DMS114 treated with DMSO at 0.1 percent for 48 hours (cell line): ENCODE measurements around the gene USP3.
"Not testable (repeated sequence)": the region's sequence is repeated elsewhere in the genome, so short reads cannot be mapped to it uniquely, and the experiment has no call there.

Source experiments
- DNase-seq: peaks from one replicate; lab custom pipeline; 2025; ENCODE audit not compliant: unreplicated experiment; lab: John Stamatoyannopoulos, UW

USP3 gene

DNA sequence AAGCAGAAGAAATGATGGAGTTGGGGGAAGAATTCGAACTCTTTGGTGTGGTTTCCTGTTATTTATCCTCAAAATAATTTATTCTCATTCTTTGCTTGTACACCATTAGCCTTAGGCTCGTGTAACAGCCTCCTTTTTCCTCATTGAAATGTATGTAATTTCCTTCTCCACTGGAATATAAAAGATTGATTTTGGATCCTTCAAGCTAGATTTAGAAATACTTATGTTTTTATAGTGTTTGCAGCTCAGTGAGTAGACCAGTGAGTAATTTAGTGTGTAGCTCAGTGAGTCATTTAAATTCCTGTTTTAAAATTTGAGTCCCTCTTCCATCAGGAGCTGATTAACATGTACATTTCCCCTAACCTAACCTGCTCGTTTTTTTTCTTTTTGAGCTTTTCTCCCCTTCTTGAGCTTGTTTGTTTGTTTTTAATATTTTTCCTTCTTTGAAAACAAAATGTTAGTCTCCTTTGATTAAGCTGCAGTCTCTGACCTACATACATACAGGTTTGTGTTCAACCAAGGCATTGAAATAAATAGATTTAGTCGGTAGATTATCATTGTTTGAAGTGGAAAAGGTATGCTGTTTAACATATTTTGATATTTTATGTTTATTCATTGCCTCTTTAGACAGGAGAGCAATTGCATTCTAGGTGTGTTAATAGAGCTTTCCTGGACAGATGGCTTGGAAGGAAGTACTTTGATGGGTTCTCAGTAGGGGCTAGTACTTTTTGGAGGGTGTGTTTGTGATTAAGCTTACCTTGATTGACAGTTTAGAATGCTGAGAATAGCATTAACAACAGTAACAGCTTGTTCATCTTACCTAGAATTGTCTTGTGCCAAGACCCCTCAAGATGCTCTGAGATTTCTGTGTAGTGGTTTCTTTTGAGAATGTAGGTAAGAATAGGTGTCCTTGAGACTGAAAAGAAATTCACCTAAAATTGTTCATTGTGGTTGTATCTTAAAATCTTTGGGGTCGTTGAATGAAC, 5.9 kb downstream of the USP3 start:
- DNase-seq, result no peak

DNA sequence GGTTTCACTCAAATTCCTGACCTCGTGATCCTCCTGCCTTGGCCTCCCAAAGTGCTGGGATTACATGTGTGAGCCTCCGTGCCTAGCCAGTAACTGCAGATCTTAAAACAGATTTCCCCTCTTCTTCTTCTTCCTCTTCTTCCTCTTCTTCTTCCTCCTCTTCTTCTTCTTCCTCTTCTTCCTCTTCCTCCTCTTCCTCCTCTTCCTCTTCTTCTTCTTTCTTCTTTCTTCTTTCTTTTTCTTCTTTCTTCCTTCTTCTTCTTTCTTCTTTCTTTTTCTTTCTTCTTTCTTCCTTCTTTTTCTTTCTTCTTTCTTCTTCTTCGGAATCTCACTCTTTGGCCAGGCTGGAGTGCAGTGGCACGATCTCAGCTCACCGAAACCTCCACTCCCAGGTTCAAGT, 7.8 kb downstream of the USP3 start:
- no peak for DNase-seq

DNA sequence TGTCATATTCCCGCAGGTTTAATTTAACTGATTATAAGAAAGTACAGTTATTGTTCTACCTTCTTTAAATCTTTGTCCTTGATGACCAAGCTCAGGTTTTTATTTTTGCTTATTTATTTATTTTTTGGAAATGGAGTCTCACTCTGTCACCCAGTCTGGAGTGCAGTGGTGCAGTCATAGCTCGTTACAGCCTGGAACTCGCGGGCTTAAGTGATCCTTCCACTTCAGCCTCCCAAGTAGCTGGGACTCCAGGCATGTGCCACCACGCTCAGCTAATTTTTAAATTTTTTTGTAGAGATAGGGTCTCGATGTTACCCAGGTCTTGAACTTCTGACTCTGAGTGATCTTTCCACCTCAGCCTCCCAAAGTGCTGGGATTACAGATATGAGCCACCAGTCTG, 8.9 kb downstream of the USP3 start:
- no peak for DNase-seq

DNA sequence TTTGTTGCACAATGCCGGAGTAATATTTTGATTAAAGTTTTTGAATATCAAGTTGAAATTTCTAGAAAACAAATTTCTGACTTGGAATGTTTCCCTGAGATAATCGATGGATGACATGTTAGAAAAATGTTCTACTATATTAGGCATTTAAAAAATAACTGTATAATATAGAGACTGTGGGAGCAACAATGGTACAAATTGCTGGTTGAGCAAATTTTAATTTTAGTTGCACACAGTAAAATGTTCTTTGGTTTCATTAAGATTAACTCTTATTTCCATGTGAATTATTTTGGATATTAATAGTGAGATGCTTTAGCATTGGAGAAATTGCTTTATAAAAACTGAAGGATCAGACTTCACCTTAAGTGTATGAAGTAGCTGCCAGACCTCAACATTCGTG, 9.3 kb downstream of the USP3 start:
- no peak for DNase-seq

- DNase-seq, result no peak
Measured at GRCh38 chr15:63514531-63514943, 10.1 kb downstream of the USP3 start.

DNA sequence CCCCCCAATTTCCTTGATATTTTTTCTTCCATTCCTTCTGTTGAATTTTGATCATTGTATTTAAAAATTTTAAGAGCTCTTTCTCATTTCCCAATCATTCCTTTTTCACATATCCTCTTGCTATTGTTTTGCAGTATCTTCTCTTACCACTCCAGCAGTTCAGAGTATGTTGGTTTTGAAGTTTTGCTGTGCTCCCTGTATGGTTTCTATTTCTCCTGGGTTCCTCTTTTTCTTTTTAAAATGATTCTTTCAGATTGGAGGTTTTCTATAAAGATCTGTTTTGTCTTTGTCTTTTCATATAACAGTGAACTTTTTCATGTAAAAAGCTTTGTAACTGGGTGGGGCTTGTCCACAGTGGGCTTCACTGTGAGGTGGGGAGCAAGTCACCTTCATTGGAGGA, 12.8 kb downstream of the USP3 start:
- no peak for DNase-seq

GRCh38 chr15:63517628-63518027, 13.2 kb downstream of the USP3 start:
- no peak for DNase-seq

DNA sequence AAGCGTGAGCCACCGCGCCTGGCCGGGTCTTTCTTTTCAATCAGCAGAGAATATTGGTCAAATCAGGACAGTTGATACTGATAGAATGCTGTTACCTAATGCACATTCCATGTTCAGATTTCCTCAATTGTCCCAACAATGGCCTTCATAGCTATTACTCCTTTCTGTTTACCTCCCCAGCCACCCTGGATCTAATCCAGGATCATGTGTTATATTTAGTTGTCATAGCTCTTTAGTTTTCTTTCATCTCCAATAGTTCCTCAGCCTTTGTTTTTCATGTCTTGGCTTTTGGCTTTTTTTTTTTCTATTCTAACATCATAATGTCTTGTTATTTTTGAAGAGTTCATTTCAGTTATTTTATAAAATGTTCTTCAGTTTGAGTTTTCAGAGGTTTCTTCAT, 14.6 kb downstream of the USP3 start:
- no peak for DNase-seq

DNA sequence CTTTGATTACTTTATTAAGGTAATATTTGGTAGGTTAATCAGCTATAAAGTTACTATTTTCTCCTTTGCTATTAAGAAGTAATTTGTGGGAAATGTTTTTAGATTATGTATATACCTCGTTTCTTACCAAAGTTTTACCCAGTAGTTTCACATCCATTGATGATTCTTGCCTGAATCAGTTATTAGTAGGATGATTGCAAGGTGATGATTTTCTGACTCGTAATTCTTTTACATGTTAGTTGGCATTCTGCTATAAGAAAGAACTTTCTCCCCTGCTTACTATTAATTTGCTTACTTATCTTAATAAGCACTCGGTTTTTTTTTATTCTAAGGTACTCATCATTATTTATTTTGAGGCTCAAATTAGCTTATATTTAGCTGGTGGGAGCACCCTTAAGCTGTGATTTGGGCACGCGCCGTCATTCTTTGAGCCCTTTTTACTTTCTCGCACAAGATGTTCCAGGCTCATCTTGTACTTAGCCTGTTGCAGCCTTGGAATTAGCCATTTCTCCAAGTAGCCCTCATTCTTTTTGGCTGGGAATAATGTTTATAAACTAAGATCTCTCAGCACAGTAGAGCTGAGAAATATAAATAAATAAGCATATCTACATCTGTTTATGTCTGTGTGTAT, 15.3 kb downstream of the USP3 start:
- no peak for DNase-seq

GRCh38 chr15:63520462-63520861, 16.1 kb downstream of the USP3 start:
- DNase-seq, result not testable (repeated sequence)

DNA sequence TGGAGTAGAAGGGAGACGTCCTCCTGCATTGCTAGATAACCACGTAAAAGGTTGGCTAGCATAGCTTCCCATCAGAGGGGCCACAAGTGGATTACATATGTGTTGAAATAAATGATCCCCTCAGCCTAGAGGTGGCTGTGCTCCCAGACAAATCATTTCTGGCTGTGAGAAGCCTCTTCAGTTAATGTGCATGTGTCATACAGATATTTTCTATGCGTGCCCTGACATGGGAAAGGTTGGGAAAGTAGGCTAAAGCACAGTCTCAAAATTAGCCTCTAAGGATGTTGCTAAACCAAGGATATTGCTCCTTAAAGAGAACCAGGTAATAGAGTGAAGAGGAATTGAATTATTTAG, 17.8 kb downstream of the USP3 start:
- no peak for DNase-seq

GRCh38 chr15:63523306-63523990, 19.1 kb downstream of the USP3 start:
- DNase-seq, result no peak

DNA sequence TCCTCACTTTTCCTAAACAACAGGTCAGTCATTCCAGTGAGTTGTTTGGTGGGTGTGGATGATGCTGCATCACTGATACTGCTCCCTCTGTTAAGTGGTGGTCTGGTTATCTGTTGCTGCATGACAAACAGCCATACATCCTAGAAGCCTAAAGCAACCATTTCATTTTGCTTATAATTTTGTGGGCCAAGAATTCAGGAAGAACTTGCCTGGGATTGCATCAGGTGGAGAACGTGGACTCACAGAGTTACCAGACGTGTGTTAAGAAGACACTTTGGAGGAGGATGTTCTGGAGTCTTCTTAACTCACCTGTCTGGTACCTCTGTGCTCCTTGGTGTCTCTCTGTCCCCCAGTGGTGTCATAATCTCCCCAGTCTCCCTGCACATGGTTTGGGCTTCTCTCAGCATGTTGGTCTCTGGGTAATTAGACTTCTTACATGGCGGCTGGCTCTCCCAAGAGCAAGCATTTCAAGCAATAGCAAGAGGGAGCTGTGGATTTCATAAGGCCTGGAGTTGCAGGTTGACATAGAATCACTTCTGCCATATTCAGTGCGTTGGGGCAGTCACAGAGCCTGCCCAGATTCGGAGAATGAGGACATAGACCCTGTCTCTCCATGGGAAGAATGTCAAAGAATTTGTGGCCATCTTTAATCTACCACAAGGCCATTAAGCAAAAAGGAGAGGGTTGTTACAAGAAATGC, 20.1 kb downstream of the USP3 start:
- no peak for DNase-seq

GRCh38 chr15:63526401-63526800, 22.0 kb downstream of the USP3 start:
- no peak for DNase-seq

- no peak for DNase-seq
Measured at GRCh38 chr15:63528138-63528659, 23.8 kb downstream of the USP3 start.

- no peak for DNase-seq
Measured at GRCh38 chr15:63530235-63530634, 25.8 kb downstream of the USP3 start.

GRCh38 chr15:63530752-63531299, 26.4 kb downstream of the USP3 start:
- no peak for DNase-seq

DNA sequence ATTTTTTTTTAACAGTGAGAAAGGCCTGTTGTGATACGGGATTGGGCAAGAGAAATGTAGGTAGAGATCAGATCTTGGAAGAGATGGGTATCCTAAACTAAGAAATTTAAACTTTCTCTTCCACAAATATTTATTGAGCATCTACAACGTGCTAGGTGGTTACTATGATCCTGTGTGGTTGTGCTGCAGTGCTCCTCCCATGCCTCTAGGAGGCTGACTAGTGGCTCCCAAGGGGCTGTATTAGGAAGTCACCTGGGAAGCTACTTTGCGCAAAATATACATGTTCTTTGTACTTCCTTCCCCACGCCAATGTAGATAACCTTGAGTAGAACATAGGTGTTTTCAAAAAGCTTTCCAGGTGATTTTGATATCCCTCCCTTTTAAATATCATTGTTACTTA, 27.2 kb downstream of the USP3 start:
- DNase-seq, result no peak

DNA sequence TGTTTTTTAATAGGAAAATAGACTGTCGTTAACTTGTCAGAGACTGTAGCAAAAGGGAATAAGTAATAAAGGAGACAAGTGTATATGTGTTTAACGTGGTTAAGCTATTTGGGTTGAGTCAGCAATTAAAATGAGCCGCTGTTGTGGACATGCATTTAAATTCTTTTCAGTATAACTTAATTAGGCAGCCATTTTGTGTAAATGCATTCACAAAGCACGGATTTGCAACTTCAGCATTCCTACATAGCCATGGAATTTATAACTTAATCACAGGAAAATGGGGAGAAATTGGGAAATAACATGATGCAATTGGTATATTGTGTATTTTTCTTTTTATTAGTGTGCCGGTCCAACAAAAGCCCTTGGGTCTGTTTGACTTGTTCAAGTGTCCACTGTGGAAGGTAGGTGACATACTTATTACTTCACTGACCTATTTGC, 27.9 kb downstream of the USP3 start:
- DNase-seq, result no peak

DNA sequence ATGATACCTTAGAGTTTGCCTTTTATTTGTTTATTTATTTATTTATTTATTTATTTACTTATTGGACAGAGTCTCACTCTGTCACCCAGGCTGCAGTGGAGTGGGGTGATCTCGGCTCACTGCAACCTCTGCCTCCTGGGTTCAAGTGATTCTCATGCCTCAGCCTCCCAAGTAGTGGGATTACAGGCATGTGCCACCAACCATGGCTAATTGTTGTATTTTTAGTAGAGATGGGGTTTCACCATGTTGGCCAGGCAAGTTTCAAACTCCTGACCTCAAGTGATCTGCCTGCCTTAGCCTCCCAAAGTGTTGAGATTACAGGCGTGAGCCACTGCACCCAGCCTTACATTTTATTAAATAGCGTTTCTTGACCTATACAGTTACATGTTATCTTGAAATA, 30.5 kb downstream of the USP3 start:
- not testable (repeated sequence) for DNase-seq

GRCh38 chr15:63535689-63536088, 31.3 kb downstream of the USP3 start:
- DNase-seq, result no peak
